Mesothelial cell of epicardium (in vitro differentiated cells): ENCODE results near the gene HDAC6. TPM values are rescaled to one million over a fixed set of nuclear protein-coding genes. Genes with fewer than 3 reads are reported as not detected.
"Not testable (repeated sequence)": the region's sequence is repeated elsewhere in the genome, so short reads cannot be mapped to it uniquely, and the experiment has no call there.

Experiments
- DNase-seq, 2 experiments: peaks; one replicate each; pipeline ENCODE4 v3.0.0; 2021; ENCODE audit warnings: low spot score in 2 of 2; ENCODE audit not compliant: unreplicated experiment in 2 of 2
- H3K27ac Mint-ChIP-seq: 2 replicates; pipeline ENCODE4 v1.8.0; 2021; ENCODE audit warnings: mixed read lengths
- H3K27me3 Mint-ChIP-seq: 2 replicates; pipeline ENCODE4 v1.8.0; 2021; ENCODE audit warnings: low read depth, mixed read lengths
- H3K36me3 Mint-ChIP-seq: 2 replicates; pipeline ENCODE4 v1.8.0; 2021; ENCODE audit warnings: mixed read lengths
- H3K4me1 Mint-ChIP-seq: 2 replicates; pipeline ENCODE4 v1.8.0; 2021; ENCODE audit warnings: mixed read lengths
- H3K4me3 Mint-ChIP-seq: 2 replicates; pipeline ENCODE4 v1.8.0; 2021; ENCODE audit warnings: mild to moderate bottlenecking, moderate library complexity, mixed read lengths
- H3K9me3 Mint-ChIP-seq: 2 replicates; pipeline ENCODE4 v1.8.0; 2021; ENCODE audit warnings: mixed read lengths
- total RNA-seq: library from RNA; stranded (reverse); gene quantifications from 3 replicates; pipeline ENCODE4 v1.2.1, GENCODE V29; 2021
- TF ChIP-seq, protein P1 (sequence below): fragments of 200-600 bp; sonication (generic); IDR thresholded peaks from one replicate; pipeline ENCODE4 v1.5.0; 2021; ENCODE audit warnings: antibody characterized with exemption; ENCODE audit not compliant: unreplicated experiment

Gene HDAC6
- total RNA-seq, 1 donor from 2014 or later: 205 TPM

DNA sequence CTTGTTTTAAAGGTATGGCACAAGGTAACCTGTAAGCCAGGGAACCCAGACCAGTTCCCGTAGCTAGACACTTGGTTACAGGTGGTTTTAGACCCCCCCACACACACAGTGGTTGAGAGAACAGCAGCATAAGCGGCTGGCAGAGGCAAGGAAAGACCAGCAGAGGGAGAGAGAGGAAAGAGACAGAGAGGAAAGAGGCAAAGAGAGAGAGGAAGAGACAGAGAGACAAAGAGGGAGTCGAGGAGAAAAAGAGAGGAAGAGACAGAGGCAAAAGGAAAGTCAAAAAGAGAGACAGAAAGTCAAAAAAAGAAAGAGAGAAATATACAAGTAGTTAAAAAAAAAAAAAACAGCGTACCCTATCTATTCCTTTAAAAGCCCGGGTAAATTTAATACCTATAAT lies 53.0 kb downstream of the HDAC6 start:
- no peak overlapping the region for H3K4me3 Mint-ChIP-seq
- H3K4me1 Mint-ChIP-seq: peaks cover 5% of the 10 kb centered on the region
- H3K9me3 Mint-ChIP-seq: peaks cover 34% of the 10 kb centered on the region
- DNase-seq: no peak
- TF ChIP-seq, protein P1, sequence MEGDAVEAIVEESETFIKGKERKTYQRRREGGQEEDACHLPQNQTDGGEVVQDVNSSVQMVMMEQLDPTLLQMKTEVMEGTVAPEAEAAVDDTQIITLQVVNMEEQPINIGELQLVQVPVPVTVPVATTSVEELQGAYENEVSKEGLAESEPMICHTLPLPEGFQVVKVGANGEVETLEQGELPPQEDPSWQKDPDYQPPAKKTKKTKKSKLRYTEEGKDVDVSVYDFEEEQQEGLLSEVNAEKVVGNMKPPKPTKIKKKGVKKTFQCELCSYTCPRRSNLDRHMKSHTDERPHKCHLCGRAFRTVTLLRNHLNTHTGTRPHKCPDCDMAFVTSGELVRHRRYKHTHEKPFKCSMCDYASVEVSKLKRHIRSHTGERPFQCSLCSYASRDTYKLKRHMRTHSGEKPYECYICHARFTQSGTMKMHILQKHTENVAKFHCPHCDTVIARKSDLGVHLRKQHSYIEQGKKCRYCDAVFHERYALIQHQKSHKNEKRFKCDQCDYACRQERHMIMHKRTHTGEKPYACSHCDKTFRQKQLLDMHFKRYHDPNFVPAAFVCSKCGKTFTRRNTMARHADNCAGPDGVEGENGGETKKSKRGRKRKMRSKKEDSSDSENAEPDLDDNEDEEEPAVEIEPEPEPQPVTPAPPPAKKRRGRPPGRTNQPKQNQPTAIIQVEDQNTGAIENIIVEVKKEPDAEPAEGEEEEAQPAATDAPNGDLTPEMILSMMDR: no peak
- no peak overlapping the region for H3K27ac Mint-ChIP-seq
- H3K27me3 Mint-ChIP-seq: no peaks in the 10 kb centered on the region
- H3K36me3 Mint-ChIP-seq: peaks cover under 1% of the 10 kb centered on the region

DNA sequence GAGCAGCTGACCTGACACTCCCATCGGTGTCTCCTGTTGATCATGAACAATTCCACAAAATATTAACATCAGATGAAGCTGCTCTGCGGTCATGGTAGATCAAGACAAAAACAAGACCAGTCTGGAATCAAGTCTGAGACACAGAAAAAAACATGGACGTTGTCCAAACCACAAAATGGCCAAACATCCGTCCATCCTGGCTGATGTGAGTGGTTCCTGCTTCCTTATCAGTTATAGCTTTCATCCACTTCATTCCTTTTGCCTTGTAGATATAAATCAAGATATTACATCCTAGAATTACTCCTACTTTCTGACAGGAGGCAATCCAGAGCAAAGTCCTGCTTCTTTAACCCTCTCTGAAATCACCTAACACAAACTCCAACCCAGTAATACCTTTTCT lies 62.3 kb downstream of the HDAC6 start:
- no peak overlapping the region for H3K4me3 Mint-ChIP-seq
- H3K9me3 Mint-ChIP-seq: peaks cover 16% of the 10 kb centered on the region
- H3K27me3 Mint-ChIP-seq: no peaks in the 10 kb centered on the region
- DNase-seq: peak in 1 of 2 experiments; percentile 22
- TF ChIP-seq, protein P1: no peak
- H3K4me1 Mint-ChIP-seq: peaks cover 13% of the 10 kb centered on the region
- H3K36me3 Mint-ChIP-seq: no peaks in the 10 kb centered on the region
- H3K27ac Mint-ChIP-seq: peak overlapping the region; percentile 73

DNA sequence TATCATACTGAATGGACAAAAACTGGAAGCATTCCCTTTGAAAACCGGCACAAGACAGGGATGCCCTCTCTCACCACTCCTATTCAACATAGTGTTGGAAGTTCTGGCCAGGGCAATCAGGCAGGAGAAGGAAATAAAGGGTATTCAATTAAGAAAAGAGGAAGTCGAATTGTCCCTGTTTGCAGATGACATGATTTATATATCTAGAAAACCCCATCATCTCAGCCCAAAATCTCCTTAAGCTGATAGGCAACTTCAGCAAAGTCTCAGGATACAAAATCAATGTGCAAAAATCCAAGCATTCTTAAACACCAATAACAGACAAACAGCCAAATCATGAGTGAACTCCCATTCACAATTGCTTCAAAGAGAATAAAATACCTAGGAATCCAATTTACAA lies 70.2 kb downstream of the HDAC6 start:
- not testable (repeated sequence) for H3K4me3 Mint-ChIP-seq, H3K4me1 Mint-ChIP-seq, H3K36me3 Mint-ChIP-seq, DNase-seq, H3K27ac Mint-ChIP-seq, H3K9me3 Mint-ChIP-seq, H3K27me3 Mint-ChIP-seq

Other genes with a start within 250 kb of the HDAC6 start
- 208 to 215 TPM (median 209 TPM) in 3 replicates for gene RBM3, start 227.6 kb upstream of the HDAC6 start, total RNA-seq
- 85.8 to 98.6 TPM (median 88.8 TPM) in 3 replicates for gene WDR13, start 204.6 kb upstream of the HDAC6 start, total RNA-seq
- 1.4 to 2.2 TPM (median 1.5 TPM) in 3 replicates for gene WAS, start 118.3 kb upstream of the HDAC6 start, total RNA-seq
- 5.3 to 6.3 TPM (median 5.4 TPM) in 3 replicates for gene SUV39H1, start 105.3 kb upstream of the HDAC6 start, total RNA-seq
- gene GLOD5, start 40.3 kb upstream of the HDAC6 start, total RNA-seq: not detected in 3 replicates
- gene GATA1, start 15.5 kb upstream of the HDAC6 start, total RNA-seq: not detected in 3 replicates
- 0.33 to 0.63 TPM (median 0.54 TPM) in 3 replicates for gene ERAS, start 24.4 kb downstream of the HDAC6 start, total RNA-seq
- 41.6 to 46.9 TPM (median 42.8 TPM) in 3 replicates for gene PCSK1N, start 33.5 kb downstream of the HDAC6 start, total RNA-seq
- gene TIMM17B, start 95.7 kb downstream of the HDAC6 start, total RNA-seq: 64.7 to 68.2 TPM (median 67.6 TPM) in 3 replicates
- gene PQBP1, start 95.9 kb downstream of the HDAC6 start, total RNA-seq: 62.2 to 64.9 TPM (median 64.3 TPM) in 3 replicates
- gene SLC35A2, start 109.6 kb downstream of the HDAC6 start, total RNA-seq: 42.2 to 45.9 TPM (median 43.8 TPM) in 3 replicates
- 9.3 to 10.3 TPM (median 9.7 TPM) in 3 replicates for gene PIM2, start 117.0 kb downstream of the HDAC6 start, total RNA-seq
- gene OTUD5, start 155.5 kb downstream of the HDAC6 start, total RNA-seq: 64.4 to 66.0 TPM (median 64.5 TPM) in 3 replicates
- gene KCND1, start 169.8 kb downstream of the HDAC6 start, total RNA-seq: 5.1 to 6.1 TPM (median 5.6 TPM) in 3 replicates
- 64.4 to 69.7 TPM (median 68.4 TPM) in 3 replicates for gene GRIPAP1, start 200.2 kb downstream of the HDAC6 start, total RNA-seq
- 52.5 to 54.2 TPM (median 53.2 TPM) in 3 replicates for gene TFE3, start 241.3 kb downstream of the HDAC6 start, total RNA-seq